Limb (tissue), 2 donors: ENCODE data around the gene WFDC8.
A peak's percentile ranks its signal among the peaks of the same experiment; 100 is the strongest.

Experiments
- DNase-seq, 2 donors: peaks; one replicate each; pipeline ENCODE4 v3.0.0-alpha.2; 2016; ENCODE audit errors: extremely low spot score in 2 of 2

WFDC8 gene

DNA sequence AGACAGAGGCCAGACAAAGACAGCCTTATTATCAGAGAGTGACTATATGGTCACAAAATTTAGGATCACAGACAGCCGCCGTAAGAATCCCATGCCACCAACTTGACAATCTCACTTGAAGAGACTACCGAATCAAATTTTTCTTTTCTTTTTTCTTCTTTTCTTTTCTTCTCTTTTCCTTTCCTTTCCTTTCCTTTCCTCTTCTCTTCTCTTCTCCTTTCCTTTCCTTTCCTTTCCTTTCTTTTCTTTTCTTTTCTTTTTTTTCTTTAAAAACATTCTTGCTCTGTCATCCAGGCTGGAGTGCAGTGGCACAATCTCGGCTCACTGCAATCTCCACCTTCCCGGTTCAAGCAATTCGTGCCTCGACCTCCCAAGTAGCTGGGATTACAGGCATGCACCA is 30.7 kb downstream of the WFDC8 start:
- DNase-seq: no peak

DNA sequence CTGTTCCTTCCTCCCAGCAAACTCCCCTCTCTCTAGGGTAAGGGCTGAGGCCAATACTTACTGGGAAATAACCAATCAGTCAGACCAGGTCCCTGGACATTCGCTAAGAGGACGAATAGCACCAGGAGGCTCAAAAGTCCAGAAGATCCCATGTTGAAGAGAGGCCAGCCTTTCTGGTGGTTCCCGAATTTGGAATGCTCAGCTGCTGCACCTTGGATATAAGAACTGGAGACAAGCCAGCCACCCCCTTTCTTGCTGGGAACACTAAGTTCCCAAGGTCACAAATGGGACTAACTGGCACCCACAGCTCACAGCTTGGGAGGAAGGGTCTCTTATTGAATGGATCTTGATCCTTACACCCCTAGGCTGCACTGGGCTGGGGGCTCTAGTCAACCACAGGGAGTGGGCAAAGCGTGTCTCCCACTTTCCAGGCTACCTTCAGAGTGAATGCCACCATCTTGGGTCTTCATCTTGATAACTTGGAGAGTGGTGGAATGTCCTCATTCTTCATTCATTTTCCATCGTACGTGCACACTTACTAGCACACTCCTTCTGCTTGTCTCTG is 31.8 kb downstream of the WFDC8 start, which contains the start of gene EPPIN:
TSS of gene EPPIN (minus strand) at position 196 of the 565 bp plus-strand sequence. CDS start at position 152, 44 bp downstream.
- DNase-seq: no peak

DNA sequence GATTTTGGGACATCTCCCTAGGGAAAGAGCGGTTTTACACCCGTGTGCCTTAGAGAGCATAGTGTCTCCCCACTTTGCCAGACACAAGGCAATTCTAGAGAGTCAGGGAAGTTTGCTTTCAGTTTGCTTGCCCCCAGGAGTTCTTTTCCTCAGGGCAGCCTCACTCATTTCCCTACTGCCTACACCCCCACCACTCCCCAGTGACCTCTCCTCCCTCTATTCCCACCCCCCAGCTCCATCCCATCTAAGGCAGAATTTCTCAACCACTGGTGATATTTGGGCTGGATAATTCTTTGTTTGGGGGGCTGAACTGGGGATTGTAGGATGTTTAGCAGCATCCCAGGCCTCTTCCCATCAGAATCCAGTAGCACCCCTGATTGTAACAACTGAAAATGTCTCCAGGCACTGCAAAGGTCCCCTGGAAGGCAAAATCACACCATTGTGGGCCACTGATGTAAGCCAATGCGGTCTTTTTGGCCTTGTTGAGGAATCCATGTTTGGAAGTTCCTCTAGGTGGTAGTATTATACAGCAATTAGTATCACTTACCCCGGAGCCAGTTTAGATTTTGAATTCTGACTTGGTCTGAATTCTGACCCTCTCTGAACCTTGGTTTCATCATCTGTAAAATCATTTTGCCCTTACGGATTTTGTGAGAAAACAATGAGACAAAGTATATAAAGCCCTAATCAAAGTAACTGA is 33.2 kb downstream of the WFDC8 start:
- peak in 1 of 2 donors; percentile 23 for DNase-seq

DNA sequence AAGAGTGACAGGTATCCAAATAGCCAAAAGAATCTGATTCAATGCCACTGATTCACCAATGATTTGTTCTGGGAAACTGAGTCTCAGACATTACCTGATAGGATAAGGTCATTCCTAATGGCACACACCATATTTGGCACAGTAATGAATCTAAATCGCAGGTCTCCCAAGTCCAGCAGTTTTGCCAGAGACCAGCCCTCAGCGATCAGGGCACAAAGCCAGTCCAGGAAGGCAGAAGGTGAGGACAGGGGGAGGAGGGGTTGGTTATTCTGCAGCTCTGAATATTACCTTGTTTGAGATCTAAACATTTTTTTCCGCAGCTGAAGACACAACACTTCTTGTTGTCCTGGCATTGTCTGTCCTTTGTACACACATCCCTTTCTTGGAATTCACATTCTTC is 33.7 kb downstream of the WFDC8 start:
- no peak for DNase-seq

DNA sequence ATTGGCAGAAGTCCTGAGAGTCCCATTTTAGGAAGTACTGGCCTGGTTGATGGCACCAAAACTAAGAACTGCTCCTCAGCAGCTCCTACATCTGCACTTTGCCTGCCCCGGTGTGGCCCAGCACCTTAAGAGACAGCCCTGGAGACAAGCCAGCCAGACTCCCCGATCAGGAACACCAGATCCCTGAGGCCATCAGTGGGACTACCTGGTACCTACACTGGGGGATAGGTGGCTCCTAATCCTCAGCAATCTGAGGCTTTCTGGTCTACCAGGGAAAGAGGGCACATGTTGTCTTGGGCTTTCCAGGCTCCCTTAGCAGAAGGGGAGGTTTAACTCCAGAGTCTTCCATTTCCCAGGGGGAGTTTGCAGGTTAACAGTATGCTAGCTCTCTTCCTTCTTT is 39.7 kb downstream of the WFDC8 start, which contains the start of gene WFDC6:
TSS of gene WFDC6 (minus strand) at position 101 of the 400 bp plus-strand sequence. CDS start at position 26, 75 bp downstream.
- no peak for DNase-seq

DNA sequence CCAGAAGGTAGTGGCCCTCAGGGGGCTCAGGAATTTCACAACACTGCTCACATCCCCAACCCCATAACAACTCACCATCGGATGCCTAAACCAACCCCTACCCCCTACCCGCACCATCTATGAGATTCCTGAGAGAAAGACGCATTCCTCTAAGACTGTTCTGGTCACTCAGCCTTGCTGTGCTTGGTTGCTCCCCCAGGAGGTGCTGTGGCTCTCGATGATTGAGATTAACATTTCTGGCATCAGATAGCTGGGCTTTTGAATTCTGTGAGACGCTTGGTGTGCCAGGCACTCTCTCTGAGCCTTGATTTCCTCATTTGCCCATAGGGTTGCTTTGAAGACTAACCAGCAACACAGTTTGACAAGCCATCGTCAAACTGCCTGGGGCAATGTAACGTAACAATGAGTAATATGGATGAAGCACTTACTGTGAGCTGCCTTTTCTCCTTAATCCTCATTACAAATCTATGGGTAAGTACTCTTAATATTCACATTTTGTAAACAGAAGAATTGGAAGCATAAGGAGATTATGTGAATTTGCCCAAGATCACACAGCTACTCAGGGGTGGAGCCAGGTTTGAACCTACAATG is 40.8 kb downstream of the WFDC8 start:
- DNase-seq: no peak

DNA sequence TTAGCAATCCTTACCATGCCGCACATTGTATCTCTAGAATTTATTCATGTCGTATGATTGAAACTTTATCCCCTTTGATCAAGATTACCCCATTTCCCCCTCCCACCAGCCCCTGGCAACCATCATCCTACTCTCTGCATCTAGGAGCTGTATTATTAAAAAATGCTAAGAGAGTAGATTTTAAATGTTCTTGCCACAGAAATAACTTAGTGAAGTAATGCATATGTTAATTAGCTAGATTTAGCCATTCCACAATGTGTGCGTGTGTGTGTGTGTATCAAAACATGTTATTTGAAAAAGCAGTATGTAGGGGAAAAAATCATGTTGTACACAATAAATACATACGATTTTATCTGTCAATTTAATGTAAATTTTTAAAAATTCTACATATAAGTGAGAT is 51.8 kb downstream of the WFDC8 start:
- DNase-seq: no peak

DNA sequence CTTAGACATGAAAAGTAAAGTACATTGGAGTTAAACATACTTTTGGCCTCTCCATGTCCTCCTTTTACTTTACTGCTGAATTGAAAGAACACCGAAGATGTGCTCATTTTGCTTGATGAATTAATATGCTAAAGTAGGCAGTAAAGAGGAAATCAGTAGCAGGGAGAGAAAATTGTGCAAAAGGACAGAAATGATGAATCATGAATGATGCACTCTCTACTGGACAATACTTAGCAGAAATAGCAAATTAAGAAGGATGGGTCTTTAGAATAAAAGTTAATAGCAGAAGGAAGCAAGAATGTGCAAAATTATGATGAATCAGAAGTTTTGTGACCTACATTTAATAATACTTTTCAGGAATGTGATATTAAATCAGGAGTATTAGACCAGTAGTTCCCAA is 55.3 kb downstream of the WFDC8 start:
- DNase-seq: no peak

DNA sequence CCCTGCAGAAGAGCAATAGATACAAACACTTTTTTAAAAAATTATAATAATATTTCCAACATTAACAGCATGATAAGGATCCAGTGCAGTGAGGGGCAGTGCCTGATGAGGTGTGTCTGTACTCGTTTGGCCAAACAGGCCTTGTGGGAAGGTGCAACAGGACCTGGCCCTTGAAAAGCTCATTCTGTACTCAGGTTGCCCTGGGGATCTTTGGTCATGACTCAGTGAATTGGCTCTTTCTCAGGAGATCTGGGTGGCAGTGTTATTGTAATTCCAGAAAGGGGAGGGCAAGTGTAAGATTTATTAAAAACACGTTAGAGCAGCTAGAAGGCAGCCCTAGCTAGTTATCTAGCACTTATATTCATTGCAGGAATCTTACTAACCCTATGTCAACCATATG is 60.8 kb downstream of the WFDC8 start:
- DNase-seq: no peak

DNA sequence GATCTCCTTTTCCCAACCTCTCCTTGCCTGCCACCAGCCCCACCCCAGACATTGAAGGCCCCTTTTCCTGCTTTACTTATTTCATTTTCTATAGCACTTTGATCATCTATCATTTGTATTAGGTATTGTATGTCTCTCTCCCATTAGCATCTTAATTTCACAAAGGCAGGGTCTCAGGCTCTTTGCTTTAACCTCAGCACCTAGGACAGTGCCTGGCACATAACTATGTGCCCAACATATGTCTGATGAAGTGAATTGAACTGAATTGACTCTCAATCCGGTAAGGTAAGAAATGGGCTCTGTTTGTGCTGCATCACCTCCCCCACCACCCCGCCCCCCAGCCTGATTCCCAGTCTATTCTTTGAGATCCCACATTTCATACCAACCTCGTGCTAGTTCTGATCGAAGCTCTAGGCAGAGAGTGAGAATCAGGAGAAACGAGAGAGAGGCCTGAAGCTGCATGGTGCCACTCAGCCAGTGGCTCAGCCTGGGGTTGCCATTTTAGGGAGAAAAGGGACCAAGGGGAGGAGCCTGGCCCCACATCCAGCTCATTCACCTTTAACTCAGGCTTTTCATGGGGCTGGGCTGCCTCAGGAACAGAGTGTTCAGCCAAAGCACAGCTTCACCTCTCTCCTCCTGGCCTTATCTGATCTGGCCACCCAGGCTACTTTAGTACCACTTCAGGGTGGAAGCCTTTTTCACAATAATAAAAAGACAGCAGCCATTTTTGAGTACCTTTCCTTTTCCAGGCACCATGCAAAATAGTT is 63.8 kb downstream of the WFDC8 start, which contains the start of gene SPINT3:
TSS of gene SPINT3 (minus strand) at position 476 of the 767 bp plus-strand sequence. CDS start at position 462, 14 bp downstream.
- DNase-seq: no peak

DNA sequence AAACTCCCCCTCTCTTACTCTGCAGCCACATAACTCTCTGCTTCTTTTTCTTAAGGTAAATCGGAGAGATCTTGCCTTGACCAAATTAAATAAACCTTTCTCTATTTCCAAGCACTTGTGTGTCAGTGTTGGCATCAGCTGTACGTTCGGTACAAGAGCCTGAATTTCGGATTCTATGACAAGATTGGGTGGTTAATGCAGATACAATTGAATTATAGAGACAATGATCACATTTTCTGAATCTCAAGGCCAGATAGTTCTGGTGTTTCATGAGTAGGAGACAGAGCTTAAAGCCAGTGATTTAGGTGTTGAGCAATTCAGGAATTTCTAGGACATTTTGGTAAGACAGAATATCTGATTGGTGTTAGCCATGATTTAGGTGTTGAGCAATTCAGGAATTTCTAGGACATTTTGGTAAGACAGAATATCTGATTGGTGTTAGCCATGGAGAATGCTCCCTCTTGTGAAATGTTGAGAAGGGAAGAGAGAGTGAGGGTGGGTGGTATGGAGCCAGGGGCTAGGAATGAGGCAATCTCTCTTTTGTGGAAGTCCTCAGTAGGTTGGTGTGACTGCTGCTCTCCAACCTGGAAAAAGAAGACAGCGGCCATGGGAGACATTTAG is 68.7 kb downstream of the WFDC8 start:
- DNase-seq: no peak

DNA sequence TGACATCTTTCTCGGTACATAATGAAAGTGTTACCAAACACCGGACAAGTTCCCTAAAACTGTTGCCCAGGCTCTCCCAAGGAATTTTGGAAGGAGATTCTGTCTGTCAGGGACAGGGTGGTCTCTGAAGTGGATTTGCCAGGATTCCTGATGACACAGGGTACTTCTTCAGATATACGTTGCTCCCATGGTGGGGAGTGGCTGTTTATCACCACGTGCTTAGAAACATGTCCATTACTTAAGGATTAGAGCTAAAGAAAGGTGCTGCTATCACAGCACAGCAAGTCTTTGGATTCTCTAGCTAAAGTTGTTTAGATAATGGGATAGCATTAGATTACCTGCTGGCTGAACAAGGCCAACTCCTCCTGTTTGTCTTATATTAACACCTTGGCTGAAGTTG is 70.0 kb downstream of the WFDC8 start:
- no peak for DNase-seq

DNA sequence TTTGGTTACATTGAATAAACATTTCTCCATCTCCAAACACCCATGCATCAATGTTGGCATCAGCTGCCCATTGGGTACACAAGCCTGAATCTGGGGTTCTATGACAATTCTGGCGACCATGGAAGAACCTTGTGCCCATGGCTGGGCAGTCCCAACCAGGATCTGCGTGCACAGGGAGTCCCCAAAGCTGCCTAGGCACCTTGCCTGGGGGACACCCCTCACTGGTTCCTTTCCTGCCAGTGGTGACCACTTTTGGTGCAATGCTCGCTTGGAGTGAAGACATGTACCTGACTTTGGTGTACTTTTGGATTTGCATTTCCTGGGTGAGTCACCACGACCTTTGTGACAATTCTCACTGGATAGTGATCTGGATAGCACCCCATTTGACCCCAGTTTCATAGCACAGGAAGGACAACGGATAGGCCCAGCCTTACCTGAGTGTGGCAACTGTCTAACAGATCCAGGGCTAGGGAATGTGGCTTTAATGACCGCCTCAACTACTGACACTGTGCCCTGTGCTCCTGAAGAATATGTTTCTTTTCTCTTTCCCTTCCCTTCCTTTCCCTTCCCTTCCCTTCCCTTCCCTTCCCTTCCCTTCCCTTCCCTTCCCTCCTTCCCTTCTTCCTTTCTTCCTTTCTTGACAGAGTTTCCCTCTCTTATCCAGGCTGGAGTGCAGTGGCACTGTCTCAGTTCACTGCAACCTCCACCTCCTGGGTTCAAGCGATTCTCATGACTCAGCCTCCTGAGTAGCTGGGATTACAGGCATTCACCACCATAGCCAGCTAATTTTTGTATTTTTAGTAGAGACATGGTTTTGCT is 70.8 kb downstream of the WFDC8 start:
- no peak for DNase-seq

DNA sequence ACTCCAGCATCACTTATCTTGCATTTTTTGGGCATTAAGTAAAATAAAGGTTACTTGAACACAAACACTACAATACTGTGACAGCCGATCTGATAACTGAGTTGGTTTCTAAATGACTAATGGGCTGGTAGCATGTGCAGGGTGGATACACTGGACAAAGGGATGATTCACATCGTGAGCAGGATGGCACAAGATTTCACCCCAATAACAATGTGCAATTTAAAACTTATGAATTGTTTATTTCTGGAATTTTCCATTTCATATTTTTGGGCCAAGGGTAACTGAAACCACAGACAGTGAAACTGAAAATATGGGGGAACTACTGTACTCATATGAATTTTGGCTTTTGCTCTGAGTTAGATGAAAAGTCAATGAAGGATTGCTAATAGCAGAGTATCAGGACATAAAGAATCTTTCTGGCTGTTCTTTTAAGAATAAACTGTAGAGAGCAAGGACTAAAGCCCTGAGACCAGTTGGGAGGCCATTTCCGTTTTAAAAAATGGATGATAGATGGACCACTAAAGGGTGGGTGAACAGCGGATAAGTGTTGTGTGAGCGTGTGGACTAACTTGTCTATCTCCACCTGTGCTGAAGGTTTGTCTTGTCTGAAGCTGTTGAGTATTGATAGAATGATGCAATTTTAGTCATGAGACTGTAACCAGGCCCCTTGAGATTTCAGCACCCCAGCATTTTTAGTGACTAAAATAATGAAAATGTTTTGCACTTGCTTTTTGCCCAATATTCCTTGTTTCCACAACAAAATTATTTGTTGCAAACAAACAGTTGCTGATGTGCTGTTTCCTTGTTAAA is 71.9 kb downstream of the WFDC8 start:
- DNase-seq: no peak

DNA sequence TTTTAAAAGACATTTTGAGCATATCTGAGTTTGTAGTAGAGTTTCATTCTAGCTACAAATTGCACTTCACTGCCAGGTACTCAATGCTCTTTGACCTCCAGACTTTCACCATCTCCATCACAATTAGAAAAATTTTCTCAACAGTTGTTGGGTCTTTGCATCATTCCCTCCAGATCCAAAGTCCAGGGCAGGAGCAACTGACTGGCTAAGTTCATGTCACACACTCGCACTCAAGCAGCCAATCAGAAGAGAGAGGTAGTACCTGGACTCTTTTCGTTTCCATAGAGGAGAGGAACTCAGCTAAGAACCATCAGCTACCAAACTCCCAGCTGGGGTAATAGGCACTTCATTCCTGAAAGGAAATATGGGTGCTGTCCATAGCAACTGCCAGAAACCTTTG is 72.7 kb downstream of the WFDC8 start:
- no peak for DNase-seq

DNA sequence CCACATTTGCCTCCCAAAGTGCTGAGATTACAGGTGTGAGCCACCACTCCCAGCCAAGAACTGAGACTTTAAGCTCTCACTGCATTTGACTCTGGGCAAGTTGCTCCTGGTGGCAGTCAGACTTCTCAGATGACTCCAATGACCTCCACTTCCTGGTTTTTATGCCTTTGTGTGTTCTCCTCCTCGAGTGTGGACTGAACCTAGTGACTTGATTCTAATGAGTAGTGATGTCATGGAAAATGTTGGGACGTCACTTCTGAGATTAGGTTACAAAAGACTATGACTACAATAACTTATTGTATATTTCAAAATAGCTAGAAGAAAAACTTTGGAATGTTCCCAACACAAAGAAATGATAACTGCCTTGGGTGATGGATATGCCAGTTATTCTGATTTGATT is 75.7 kb downstream of the WFDC8 start:
- no peak for DNase-seq

DNA sequence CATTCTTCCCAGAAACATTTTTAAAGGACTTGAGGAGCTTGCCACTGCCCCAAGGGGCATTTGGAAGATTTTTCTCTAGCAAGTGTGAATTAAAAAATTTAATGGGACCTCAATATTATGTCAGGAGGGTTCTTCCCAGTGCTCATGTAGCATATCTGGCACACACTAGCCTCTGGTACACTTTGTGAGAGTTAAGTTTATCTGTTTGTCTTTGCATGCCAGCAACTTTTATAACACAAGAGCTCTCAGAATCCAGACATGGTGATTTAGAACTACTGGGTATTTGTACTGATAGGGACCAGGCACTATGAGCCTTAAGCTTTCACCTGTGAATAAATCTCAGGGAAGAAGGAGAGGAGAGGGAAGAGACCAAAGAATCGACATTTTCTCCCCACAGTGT is 76.5 kb downstream of the WFDC8 start:
- DNase-seq: no peak
